ENCODE results near the gene ARHGEF12. TPM values are rescaled to one million over a fixed set of nuclear protein-coding genes. Genes with fewer than 3 reads are reported as not detected.

The ARHGEF12 gene
- 31.0 and 56.6 TPM in 2 replicates for total RNA-seq (2014; rRNA removed; shearing (Covaris generic))

- DNase-seq (ENCODE audit: low read depth), result peak; percentile 92
Measured at GRCh38 chr11:120335908-120336640, at the start of gene ARHGEF12. Gene ARHGEF12, plus strand, starts transcription at chr11:120336413. Its CDS starts 831 bp downstream, at chr11:120337244.

GRCh38 chr11:120288021-120288420 lies 48.2 kb upstream of the ARHGEF12 start:
- DNase-seq (ENCODE audit: low read depth), result peak; percentile 61

- no peak for DNase-seq (ENCODE audit: low read depth)
Measured at GRCh38 chr11:120289426-120289825, 46.8 kb upstream of the ARHGEF12 start.

GRCh38 chr11:120290956-120291355 lies 45.3 kb upstream of the ARHGEF12 start:
- DNase-seq (ENCODE audit: low read depth), result no peak

GRCh38 chr11:120293038-120293800 lies 43.0 kb upstream of the ARHGEF12 start:
- peak; percentile 29 for DNase-seq (ENCODE audit: low read depth)

- DNase-seq (ENCODE audit: low read depth), result no peak
Measured at GRCh38 chr11:120294096-120294495, 42.1 kb upstream of the ARHGEF12 start.

- peak; percentile 85 for DNase-seq (ENCODE audit: low read depth)
Measured at GRCh38 chr11:120295099-120295498, 41.1 kb upstream of the ARHGEF12 start.

- DNase-seq (ENCODE audit: low read depth), result no peak
Measured at GRCh38 chr11:120296554-120296953, 39.7 kb upstream of the ARHGEF12 start.

- DNase-seq (ENCODE audit: low read depth), result no peak
Measured at GRCh38 chr11:120298461-120298860, 37.8 kb upstream of the ARHGEF12 start.

- DNase-seq (ENCODE audit: low read depth), result no peak
Measured at GRCh38 chr11:120302001-120302805, 34.0 kb upstream of the ARHGEF12 start.

- DNase-seq (ENCODE audit: low read depth), result peak; percentile 79
Measured at GRCh38 chr11:120303004-120303637, 33.1 kb upstream of the ARHGEF12 start.

GRCh38 chr11:120304526-120304925 lies 31.7 kb upstream of the ARHGEF12 start:
- peak; percentile 69 for DNase-seq (ENCODE audit: low read depth)

GRCh38 chr11:120305286-120305685 lies 30.9 kb upstream of the ARHGEF12 start:
- peak; percentile 34 for DNase-seq (ENCODE audit: low read depth)

GRCh38 chr11:120306519-120307242 lies 29.5 kb upstream of the ARHGEF12 start:
- DNase-seq (ENCODE audit: low read depth), result peak; percentile 86

GRCh38 chr11:120307476-120307875 lies 28.7 kb upstream of the ARHGEF12 start:
- no peak for DNase-seq (ENCODE audit: low read depth)

- no peak for DNase-seq (ENCODE audit: low read depth)
Measured at GRCh38 chr11:120308081-120308480, 28.1 kb upstream of the ARHGEF12 start.

GRCh38 chr11:120310870-120311269 lies 25.3 kb upstream of the ARHGEF12 start:
- DNase-seq (ENCODE audit: low read depth), result no peak

- no peak for DNase-seq (ENCODE audit: low read depth)
Measured at GRCh38 chr11:120314861-120315260, 21.4 kb upstream of the ARHGEF12 start.

- DNase-seq (ENCODE audit: low read depth), result no peak
Measured at GRCh38 chr11:120316880-120317688, 19.1 kb upstream of the ARHGEF12 start.

Measured in M059J (cell line).